Dermis blood vessel endothelial cell (primary cell): ENCODE measurements around the gene COMMD3. TPM values are rescaled to one million over a fixed set of nuclear protein-coding genes. Genes with fewer than 3 reads are reported as not detected.

Experiments
- DNase-seq: peaks from one replicate; pipeline ENCODE4 v3.0.0; 2010
- total RNA-seq: library from RNA; depleted of rRNA; stranded (reverse); fragments of >200 nt; gene quantifications from 2 replicates; pipeline ENCODE4 v1.2.3, GENCODE V29; 2014

The COMMD3 gene
- total RNA-seq, 1 donor from 2014 or later, result 40.0 TPM

DNA sequence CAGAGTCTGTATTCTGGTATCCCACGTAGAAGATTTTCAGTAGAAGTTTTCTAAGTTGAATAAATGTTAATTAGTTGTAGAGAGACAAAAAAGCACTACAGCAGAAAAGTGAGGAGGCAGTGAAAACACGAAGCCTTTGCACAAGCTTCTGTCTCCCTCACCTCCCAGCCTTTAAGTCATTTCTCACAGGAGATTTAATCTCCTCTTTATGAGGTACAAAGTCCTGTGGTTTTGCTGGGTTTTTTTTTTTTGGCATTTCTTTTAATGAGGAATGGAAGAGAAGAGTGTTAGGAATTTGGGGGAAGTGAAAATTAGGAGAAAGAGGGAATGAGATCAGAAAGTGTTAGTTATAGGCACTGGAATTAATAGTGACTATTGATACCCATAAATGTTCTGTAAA is 50.6 kb downstream of the COMMD3 start:
- DNase-seq, result no peak

GRCh38 chr10:22367471-22367870 is 51.3 kb downstream of the COMMD3 start:
- no peak for DNase-seq

- DNase-seq, result no peak
Measured at GRCh38 chr10:22368402-22368801, 52.2 kb downstream of the COMMD3 start.

- no peak for DNase-seq
Measured at GRCh38 chr10:22368981-22369380, 52.8 kb downstream of the COMMD3 start.

- peak; percentile 10 for DNase-seq
Measured at GRCh38 chr10:22369434-22370072, 53.4 kb downstream of the COMMD3 start.

Other genes with a start within 250 kb of the COMMD3 start
- not detected in 2 replicates for gene EBLN1, start 98.4 kb upstream of the COMMD3 start, total RNA-seq
- gene BMI1, start 4.7 kb downstream of the COMMD3 start, total RNA-seq, result 40.1 and 49.4 TPM in 2 replicates
- gene SPAG6, start 29.1 kb downstream of the COMMD3 start, total RNA-seq, result not detected in 2 replicates